H1 (cell line): ENCODE measurements around the gene RNF5. TPM values are rescaled to one million over a fixed set of nuclear protein-coding genes. Genes with fewer than 3 reads are reported as not detected.

ENCODE experiments used
- CEBPB ChIP-seq: IDR thresholded peaks from 2 replicates; pipeline ENCODE4 v1.6.1; 2012; ENCODE audit warnings: low read depth, low read length
- CHD1 ChIP-seq: IDR thresholded peaks from 2 replicates; pipeline ENCODE4 v1.6.1; 2012; ENCODE audit warnings: low read depth, low read length, improper control_type of control experiment
- EGR1 ChIP-seq: IDR thresholded peaks from 2 replicates; pipeline ENCODE4 v1.6.1; 2011; ENCODE audit warnings: low read depth, low read length, borderline replicate concordance
- JUN ChIP-seq: IDR thresholded peaks from 2 replicates; pipeline ENCODE4 v1.6.1; 2011; ENCODE audit warnings: low read depth, mild to moderate bottlenecking, improper control_type of control experiment, low read length
- polyA plus RNA-seq, 7 experiments: library from polyadenylated mRNA; depleted of rRNA in 3 of 7; stranded (reverse) in 5 of 7; unstranded in 2 of 7; fragments of >200 nt in 5 of 7; fragments of 200-250 nt in 2 of 7; gene quantifications; 1 replicate in 5 of 7; 2 replicates in 1 of 7; 4 replicates in 1 of 7; pipeline versions ENCODE4 v1.2.1 to v1.2.3, GENCODE V29; 2011 to 2013; ENCODE audit warnings: missing spikeins in 2 of 7, mixed read lengths in 2 of 7
- total RNA-seq: library from RNA; stranded (reverse); fragmentation: NEBNext Ultra II Directional; extraction: Animal tissue kit (Norgen Biotek cat#: 25700); gene quantifications from 2 replicates; pipeline ENCODE4 v1.2.1, GENCODE V29; 2021
- TF ChIP-seq, protein P1 (sequence below): IDR thresholded peaks from 2 replicates; pipeline ENCODE4 v1.6.1; 2012; ENCODE audit warnings: inconsistent platforms
- TF ChIP-seq, protein P2 (sequence below): IDR thresholded peaks from 2 replicates; pipeline ENCODE4 v1.6.1; 2012; ENCODE audit warnings: inconsistent platforms
- TF ChIP-seq, protein P3 (sequence below): IDR thresholded peaks from 2 replicates; pipeline ENCODE4 v1.6.1; 2011; ENCODE audit warnings: low read depth, mild to moderate bottlenecking, low read length; ENCODE audit not compliant: insufficient read depth
- TF ChIP-seq, protein P4 (sequence below): fragments of 300-600 bp; sonication (generic); IDR thresholded peaks from 2 replicates; pipeline ENCODE4 v1.7.1; 2012; ENCODE audit warnings: low read length, moderate library complexity, mild to moderate bottlenecking, inconsistent platforms; ENCODE audit not compliant: insufficient replicate concordance

Gene RNF5
- total and polyA plus RNA-seq, 2 of the 8 experiments (the other 6 are each of a cell fraction or from before 2014, with no cell fraction given): 90.0 to 158 TPM

DNA sequence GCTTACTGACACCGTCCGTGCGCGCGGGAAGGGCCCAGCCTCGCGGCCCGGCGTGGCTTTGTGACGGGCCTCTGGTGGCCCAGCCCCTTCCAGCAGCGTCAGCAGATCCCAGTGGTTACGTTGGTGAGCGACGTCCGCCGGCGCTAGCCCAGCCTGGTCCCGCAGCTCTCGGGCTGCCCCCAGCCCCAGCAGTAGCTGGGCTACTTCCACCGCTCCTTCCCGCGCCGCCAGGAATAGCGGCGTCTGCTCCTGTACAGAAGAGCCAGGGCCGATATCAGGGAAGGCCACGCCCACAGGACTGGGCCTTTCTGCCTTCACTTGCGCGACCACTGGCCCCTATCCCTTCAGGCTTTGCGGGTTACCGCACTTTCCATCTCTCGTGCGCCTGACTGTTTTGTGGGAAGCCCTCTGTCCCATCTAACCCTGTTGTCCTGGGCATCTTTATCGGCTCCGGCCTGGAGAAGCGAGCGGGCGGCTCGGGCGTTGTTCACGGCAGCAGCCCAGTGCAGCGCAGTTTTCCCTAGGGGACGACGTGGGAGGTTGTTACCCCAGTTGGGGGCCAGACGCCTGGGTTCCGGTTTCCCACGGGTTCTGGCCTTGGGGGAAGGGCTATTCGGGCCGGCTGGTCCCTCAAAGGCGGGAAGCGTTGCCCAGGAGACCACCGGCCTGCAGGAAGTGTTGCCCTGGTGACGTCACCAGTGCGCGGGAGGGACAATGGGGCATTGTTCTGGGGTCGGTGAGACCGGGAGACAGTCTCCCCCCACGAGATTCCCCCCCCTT lies 17.9 kb downstream of the RNF5 start (continued):
- TF ChIP-seq EGR1 (no peak; the same call in 1 of the 2 replicates), CEBPB (0 out of 2 replicates have a peak, but pooled peaks have one; percentile 5), CHD1 (no peak), JUN (no peak)
- TF ChIP-seq, protein P1, sequence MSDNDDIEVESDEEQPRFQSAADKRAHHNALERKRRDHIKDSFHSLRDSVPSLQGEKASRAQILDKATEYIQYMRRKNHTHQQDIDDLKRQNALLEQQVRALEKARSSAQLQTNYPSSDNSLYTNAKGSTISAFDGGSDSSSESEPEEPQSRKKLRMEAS: 0 out of 2 replicates have a peak, but pooled peaks have one; percentile 18
- TF ChIP-seq, protein P2, sequence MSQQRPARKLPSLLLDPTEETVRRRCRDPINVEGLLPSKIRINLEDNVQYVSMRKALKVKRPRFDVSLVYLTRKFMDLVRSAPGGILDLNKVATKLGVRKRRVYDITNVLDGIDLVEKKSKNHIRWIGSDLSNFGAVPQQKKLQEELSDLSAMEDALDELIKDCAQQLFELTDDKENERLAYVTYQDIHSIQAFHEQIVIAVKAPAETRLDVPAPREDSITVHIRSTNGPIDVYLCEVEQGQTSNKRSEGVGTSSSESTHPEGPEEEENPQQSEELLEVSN: peak; percentile 69
- TF ChIP-seq, protein P3, sequence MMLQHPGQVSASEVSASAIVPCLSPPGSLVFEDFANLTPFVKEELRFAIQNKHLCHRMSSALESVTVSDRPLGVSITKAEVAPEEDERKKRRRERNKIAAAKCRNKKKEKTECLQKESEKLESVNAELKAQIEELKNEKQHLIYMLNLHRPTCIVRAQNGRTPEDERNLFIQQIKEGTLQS: peak; percentile 52; the same call in 1 of the 2 replicates
- TF ChIP-seq, protein P4, sequence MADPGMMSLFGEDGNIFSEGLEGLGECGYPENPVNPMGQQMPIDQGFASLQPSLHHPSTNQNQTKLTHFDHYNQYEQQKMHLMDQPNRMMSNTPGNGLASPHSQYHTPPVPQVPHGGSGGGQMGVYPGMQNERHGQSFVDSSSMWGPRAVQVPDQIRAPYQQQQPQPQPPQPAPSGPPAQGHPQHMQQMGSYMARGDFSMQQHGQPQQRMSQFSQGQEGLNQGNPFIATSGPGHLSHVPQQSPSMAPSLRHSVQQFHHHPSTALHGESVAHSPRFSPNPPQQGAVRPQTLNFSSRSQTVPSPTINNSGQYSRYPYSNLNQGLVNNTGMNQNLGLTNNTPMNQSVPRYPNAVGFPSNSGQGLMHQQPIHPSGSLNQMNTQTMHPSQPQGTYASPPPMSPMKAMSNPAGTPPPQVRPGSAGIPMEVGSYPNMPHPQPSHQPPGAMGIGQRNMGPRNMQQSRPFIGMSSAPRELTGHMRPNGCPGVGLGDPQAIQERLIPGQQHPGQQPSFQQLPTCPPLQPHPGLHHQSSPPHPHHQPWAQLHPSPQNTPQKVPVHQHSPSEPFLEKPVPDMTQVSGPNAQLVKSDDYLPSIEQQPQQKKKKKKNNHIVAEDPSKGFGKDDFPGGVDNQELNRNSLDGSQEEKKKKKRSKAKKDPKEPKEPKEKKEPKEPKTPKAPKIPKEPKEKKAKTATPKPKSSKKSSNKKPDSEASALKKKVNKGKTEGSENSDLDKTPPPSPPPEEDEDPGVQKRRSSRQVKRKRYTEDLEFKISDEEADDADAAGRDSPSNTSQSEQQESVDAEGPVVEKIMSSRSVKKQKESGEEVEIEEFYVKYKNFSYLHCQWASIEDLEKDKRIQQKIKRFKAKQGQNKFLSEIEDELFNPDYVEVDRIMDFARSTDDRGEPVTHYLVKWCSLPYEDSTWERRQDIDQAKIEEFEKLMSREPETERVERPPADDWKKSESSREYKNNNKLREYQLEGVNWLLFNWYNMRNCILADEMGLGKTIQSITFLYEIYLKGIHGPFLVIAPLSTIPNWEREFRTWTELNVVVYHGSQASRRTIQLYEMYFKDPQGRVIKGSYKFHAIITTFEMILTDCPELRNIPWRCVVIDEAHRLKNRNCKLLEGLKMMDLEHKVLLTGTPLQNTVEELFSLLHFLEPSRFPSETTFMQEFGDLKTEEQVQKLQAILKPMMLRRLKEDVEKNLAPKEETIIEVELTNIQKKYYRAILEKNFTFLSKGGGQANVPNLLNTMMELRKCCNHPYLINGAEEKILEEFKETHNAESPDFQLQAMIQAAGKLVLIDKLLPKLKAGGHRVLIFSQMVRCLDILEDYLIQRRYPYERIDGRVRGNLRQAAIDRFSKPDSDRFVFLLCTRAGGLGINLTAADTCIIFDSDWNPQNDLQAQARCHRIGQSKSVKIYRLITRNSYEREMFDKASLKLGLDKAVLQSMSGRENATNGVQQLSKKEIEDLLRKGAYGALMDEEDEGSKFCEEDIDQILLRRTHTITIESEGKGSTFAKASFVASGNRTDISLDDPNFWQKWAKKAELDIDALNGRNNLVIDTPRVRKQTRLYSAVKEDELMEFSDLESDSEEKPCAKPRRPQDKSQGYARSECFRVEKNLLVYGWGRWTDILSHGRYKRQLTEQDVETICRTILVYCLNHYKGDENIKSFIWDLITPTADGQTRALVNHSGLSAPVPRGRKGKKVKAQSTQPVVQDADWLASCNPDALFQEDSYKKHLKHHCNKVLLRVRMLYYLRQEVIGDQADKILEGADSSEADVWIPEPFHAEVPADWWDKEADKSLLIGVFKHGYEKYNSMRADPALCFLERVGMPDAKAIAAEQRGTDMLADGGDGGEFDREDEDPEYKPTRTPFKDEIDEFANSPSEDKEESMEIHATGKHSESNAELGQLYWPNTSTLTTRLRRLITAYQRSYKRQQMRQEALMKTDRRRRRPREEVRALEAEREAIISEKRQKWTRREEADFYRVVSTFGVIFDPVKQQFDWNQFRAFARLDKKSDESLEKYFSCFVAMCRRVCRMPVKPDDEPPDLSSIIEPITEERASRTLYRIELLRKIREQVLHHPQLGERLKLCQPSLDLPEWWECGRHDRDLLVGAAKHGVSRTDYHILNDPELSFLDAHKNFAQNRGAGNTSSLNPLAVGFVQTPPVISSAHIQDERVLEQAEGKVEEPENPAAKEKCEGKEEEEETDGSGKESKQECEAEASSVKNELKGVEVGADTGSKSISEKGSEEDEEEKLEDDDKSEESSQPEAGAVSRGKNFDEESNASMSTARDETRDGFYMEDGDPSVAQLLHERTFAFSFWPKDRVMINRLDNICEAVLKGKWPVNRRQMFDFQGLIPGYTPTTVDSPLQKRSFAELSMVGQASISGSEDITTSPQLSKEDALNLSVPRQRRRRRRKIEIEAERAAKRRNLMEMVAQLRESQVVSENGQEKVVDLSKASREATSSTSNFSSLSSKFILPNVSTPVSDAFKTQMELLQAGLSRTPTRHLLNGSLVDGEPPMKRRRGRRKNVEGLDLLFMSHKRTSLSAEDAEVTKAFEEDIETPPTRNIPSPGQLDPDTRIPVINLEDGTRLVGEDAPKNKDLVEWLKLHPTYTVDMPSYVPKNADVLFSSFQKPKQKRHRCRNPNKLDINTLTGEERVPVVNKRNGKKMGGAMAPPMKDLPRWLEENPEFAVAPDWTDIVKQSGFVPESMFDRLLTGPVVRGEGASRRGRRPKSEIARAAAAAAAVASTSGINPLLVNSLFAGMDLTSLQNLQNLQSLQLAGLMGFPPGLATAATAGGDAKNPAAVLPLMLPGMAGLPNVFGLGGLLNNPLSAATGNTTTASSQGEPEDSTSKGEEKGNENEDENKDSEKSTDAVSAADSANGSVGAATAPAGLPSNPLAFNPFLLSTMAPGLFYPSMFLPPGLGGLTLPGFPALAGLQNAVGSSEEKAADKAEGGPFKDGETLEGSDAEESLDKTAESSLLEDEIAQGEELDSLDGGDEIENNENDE: no peak
